ENCODE data around the gene CDH13.

Gene CDH13

DNA sequence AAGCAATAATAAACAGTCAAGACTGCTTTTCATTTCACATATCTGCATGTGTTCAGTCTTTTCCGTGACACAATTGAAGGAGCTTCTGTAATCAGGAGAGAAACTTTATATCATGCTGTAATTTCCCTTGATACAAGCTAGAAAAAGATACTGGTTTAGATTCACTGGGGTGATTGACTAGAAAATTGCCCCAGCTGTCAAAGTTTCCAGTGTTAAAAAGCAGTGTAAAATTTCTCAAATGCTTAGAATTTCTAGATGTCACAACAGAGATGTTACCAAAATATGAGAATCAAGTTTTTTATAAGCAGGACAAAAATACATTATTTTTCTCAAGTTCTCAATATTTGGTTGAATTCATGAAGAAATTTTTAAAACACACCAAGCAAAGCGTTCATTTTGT lies 888.6 kb downstream of the CDH13 start:
- DNase-seq = no peak
- ATAC-seq = no peak

DNA sequence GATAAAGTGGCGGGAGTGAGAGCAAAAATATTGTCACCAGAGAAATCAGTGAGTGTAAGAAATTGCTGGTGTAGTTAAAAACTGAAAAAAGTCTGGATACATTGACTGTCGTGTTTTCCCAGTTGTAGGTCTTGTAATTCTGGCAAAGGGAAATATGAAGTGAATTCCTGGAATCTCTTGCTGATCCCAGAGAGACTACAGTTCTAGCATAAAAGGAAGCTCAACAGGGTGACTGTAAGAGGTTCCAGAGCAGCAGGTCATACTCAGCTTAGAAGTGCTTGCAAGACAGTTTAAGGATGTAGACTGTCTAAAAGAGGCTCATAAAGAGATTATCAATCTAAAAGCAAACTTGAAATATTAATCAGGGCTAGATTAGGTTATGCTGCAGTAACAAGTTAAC lies 890.2 kb downstream of the CDH13 start:
- no peak for ATAC-seq
- DNase-seq = no peak

DNA sequence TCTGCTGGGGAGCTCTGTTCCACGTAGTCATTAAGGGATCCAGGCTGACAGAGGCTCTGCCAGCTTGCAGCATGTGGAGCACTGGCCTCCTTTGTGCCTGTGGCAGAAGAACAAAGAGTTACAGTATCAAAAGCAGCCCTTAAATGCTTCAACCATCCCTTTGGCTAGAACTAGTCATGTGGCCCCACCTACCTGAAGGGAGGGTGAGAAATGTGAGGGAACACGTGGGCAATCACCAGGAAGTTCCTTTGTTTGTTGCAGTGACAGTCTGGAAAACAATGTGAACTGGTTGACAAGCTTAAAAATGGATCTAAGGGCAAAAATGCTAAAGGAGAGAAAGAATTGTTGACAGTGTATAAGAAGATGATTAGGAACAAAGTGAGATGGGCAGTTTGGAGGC lies 890.6 kb downstream of the CDH13 start:
- DNase-seq (no peak), ATAC-seq (no peak)

DNA sequence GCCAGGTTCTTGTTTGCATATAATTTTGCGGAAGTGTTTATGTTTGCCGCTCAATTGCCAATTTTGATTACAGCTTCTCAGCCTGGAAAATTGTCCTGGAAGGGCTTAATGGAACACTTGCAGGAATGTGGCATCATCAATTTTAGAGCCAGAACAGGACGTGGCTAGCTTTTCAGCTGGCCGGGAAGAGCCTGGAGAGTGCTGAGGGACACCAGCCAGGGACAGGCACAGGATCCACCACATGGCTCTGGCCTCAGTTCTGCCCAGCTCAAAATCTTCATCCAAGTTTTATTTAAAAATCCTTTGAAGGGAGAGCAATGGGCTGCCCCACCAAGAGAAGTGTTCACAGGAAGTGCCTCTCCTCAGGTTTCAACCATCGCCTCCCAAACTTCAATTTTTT lies 893.8 kb downstream of the CDH13 start:
- ATAC-seq (no peak), DNase-seq (no peak)

DNA sequence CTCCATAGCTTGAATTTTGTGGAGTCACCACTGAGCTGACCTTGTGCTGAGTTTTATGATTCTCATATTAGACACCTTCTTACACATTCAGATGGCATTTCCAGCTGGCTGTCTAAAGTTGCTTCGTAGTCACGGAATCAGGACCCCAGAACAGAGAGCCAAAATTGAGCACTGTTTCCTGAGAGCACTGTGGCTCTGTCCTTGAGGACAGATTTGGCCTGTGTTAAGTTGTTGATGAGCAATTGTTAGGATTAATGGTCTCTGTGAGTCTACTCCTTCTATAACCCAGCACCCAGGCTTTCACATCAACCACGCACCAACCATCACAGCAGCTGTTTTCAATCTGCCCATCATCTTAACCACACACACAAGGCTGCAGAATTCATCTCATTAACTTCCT lies 903.5 kb downstream of the CDH13 start:
- no peak for DNase-seq
- ATAC-seq = no peak

DNA sequence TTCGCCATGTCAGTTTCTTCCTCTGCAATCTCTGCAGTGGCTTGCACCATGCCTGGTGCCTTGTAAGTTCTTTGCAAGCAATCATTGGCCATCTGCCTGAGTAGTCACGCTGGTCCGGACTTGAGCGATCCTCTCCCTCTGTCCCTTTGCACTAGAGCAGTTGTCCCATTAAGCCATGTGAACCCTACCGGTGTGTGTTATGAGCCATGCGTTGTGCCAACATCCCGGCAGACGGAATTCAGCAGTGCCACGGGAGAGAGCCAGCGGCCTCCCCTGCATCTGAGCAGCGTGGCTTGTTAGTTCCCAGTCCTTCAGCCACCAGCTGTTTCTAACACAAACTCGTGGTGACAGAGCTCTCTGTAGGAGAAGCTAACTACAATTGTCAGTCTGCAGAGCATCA lies 905.9 kb downstream of the CDH13 start:
- DNase-seq = no peak
- no peak for ATAC-seq

DNA sequence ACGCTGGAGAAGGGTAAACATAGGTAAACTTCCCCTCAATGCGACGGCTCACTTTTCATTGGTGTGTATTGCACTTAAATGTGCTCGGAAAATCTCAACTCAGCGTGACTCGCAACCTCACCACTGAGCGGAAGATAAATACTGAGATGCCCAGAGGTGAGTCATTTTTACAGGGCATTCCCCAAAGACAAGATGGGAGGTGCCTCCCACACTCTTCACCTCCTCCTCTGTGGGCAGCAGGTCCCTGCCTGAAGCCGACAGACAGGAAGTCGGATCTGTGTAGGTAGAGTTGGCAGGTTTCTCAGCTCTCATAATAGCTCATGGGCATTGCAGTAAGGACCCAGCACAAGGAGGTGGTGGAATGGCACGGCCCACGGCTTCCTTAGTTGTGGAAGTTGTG lies 906.4 kb downstream of the CDH13 start:
- DNase-seq = no peak

DNA sequence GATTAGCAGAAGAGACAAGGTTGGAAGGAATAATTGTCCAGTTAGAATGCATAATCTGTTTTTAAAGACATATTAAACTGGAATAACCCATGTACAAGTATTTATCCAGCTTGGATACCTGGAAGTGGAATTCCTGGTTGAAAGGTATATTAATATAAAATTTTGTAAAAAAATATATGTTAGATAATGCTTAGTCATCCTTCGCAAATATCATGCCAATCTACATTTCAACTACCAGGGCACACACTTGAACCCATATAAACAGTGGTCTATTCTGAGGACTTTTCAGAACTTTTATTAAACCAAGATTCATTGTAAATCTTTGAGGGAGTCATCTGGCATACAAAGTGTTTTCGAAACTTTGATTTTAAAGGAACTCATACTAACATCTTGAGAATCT lies 911.9 kb downstream of the CDH13 start:
- no peak for ATAC-seq
- DNase-seq = no peak

More for the DNA sequence above, 906.4 kb downstream of the CDH13 start:
- ATAC-seq = no peak

DNA sequence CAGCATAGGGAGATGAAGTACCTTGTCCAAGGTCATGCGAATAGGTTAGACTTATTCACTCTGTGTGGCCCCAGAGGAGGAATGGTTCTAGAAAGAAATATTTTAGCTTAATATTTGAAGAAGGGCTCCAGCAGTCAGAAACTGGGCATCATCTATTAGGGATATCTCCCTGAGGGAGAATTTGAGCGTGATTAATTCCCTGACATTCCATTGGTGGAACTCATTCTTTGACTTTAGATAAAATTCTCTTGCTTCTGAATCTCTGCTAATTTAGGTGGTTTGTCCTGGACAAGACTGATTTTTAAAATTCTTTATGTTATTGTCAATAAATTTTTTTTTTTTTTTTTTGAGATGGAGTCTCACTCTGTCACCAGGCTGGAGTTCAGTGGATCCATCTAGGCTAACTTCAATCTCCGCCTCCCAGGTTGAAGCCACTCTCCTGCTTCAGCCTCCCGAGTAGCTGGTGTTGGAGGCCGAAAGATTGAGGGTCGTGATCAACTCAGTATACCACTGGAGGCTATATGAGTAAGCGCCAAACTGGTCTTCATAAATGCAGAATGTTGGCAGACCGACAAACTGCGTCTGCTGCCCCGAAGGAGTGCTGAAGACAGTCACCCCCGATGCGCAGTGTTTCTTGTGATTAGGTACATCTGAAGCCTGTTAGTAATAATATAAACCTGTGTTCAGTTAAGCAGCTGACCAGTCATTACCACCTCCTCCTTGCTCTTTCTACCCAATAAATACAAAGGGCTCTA lies 913.1 kb downstream of the CDH13 start:
- ATAC-seq (no peak), DNase-seq (no peak)

DNA sequence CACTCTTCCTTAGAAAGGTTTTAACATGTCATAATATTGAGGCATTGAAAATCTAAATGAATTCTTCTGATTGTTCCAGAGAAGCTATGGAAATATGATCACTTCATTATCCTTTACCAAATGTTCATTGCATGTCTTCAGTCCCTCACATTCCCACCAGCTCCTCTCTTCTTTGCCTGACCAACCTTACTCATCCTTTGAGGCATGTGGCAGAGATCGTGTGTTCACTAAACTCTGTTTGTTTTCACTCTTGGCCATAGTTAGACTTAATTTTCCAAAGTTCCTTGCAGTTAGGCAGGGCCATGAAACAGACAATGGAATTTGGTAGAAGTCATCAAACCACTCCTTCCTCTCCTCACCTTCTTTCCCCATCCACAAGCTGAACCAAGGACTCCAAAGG lies 914.5 kb downstream of the CDH13 start:
- no peak for DNase-seq
- no peak for ATAC-seq

DNA sequence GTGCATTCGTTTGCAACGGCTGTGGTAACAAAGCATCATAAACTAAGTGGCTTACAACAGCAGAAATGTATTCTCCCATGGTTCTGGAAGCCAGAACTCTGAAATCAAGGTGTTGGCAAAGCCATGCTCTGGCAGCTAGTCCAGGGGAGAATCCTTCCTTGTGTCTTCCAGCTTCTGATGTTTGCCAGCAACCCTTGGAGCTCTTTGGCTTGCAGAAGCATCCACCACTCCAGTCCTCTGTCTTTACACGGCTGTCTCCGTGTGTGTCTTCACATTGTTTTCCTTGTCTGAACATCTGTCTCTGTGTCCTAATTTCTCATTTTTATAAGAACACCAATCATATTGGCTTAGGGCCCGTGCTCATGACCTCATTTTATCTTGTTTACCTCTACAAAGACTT lies 915.7 kb downstream of the CDH13 start:
- no peak for DNase-seq
- ATAC-seq = no peak

DNA sequence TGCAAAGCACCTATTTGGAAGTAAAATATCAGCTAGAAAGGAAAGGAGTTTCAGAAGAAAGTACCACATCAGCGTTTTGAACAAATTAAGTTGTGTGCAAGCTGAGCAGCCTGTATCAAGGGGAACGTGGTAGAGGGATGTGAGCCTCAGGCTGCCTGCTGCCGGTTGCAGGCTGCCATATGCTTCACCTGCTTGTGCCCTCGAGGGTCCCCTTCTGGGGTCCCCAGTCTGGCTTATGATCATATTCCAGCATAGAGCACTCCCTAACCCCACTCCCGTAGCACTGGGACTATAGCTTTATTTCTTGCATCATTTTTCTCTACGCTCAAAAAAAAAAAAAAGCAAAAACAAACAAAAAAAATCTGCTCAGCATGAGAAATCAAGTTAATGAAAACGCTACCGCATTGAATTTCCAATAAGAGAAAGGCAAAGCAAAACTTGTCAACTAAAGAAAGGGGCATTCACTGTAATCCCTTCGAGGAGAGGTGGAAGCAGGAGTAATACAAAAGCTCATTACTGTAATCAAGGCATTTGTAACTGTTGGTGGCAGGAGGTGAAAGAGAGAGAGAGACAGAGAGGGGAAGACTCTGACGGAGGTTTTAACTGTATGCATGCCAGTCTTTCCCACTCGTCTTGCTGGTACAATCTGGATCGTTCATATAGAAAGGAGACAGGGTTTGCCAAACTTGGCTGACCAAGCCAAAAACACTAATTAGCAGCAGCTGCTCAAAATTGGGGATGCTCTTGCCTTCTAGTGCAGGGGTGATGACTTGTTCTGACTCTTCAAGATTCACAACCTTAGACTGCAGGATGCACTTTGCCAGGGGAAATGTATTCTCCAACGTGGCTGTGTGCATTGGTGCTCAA lies 922.8 kb downstream of the CDH13 start:
- DNase-seq (no peak), ATAC-seq (no peak)

DNA sequence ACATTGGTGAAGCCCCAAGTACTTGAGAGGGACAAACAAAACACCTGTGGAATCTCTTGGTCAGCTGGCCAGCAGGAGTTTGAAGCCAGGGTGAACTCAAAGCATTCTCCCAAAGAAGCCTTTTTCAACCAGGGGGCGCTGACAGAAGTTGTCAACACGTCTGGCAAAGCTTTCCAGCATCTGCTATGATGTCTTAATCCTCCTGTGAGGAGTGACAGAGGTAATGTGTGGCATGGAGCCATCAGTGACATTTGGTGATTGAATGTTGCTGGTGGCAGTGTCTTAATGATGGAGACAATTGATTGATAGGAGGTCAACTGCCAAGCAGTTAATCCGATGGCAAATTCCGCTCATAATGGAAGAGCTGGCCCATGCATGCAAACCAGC lies 923.4 kb downstream of the CDH13 start:
- no peak for DNase-seq
- ATAC-seq = no peak

DNA sequence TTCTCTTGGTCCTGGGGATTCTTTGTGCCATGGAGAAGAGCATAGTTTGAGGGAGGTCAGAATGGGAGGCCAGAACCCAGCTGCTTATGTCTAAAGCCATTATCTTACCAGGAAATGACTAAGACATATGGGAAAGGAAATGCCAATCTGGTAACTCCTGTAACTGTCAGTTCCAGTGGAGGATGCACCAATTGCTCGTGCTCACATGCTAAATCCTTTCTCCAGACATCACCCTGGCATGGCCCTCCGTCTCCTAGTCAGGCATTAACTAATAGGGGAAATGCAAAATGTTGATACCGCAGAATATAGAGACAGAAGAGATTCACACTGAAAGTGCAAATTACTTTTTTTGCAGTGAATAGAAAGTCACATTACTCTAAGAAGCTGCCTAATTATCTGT lies 925.5 kb downstream of the CDH13 start:
- ATAC-seq = no peak
- DNase-seq = no peak

DNA sequence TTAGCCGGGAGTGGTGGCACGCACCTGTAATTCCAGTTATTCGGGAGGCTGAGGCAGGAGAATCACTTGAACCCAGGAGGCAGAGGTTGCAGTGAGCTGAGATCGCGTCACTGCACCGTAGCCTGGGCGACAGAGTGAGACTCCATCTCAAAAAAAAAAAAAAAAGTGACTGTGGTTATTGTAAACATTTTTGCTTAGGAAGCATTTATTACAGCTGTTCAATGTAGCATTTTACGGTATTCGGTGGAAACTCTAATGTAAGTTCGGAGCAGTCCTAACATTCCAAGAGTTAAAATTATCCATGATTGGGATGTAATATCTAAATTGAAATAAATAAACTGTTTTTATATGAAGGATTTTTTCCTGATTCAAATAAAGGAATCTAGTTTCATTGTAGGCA lies 926.2 kb downstream of the CDH13 start:
- DNase-seq (no peak), ATAC-seq (no peak)

DNA sequence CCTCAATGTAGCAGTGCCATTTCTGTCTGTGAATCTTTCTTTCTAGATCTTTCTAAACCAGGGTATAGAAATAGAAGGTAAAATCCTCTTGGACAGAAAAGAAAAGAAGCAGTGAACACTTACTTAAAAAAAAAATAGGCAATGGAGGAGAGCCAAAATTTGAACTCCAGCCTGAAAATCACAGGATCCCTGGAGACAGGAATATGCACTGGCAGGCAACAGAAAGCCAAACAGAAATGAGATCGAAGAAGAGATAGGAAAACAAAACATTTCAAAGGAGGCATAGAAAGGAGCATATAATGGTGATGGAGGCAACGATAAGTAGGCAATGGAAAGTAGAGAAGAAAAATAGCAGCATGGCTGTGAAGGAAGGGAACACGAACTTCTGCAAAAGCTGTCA lies 927.3 kb downstream of the CDH13 start:
- no peak for ATAC-seq
- no peak for DNase-seq

DNA sequence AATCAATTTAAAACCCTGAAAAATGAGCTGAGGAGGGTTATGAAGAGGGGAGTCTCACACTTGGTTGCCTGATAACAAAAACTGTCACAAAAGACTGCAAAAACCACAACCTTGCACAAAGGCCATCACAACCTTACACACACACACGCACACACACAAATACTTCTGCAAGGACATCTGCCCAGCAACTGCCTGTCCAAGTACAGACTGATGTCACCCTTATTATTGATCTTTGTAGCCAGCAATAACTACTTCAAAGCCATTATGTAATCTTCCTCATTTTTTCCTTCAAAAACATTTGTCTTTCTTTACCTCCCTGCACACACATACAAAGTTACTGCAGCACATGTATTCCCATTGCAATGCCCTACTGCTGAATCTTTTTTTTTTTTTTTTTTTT lies 927.8 kb downstream of the CDH13 start:
- ATAC-seq = no peak
- no peak for DNase-seq

DNA sequence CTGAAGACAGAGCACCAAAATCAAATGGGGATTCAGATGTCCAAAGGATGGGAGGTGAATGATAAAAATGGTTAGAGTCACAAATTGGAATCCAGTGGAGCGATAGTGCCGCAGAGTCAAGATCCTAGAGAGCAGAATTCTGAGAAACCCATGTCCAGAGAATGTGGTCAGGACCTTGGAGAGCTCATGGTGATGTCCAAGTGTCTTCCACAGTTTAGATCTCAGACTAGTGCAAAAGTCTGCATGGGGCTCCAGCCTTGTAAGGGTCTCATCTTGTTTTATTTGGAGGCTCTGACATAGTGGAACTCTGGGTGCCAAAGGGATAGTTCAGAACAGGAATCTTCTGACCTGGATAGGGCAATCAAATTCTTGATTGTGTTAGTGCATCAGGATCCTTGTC lies 935.1 kb downstream of the CDH13 start:
- DNase-seq = no peak
- ATAC-seq = no peak

DNA sequence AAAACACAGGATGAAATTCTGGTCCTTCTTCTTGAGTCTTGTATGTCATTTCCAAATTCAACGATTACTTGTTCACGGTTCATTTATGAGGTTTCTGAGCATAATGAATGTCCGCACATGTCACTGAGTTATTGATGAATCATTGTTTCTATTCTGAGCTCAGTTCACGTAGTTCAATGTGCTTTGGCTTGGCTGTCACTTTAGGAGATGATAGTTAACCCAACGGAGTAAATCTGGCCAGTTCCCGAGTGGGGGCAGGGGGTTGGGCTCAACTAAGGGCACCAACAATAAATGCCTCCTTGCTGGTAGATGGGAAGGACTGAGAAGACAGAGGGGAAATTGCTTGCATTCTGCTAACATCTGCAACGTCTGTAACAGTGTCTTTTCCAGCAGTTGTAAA lies 941.6 kb downstream of the CDH13 start:
- no peak for DNase-seq
- no peak for ATAC-seq

DNA sequence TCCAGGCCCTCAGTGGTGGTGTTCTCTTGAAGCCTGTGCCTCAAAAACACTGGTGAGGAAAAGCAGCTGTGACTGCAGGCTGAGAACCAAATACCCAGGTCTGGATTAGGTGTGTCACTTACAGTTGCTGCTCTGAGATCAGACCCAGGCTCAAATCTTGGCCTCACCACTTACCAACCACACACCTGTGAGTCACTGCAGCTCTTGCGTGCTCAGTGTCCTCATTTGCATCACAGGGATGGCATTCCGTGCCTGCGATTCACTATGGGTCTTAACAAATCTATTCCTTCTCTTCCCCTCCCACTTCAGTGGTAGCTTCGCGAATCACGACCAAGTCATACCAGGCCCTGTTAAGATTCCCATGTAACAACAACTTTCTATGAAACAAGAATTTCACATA lies 947.6 kb downstream of the CDH13 start:
- no peak for DNase-seq

DNA sequence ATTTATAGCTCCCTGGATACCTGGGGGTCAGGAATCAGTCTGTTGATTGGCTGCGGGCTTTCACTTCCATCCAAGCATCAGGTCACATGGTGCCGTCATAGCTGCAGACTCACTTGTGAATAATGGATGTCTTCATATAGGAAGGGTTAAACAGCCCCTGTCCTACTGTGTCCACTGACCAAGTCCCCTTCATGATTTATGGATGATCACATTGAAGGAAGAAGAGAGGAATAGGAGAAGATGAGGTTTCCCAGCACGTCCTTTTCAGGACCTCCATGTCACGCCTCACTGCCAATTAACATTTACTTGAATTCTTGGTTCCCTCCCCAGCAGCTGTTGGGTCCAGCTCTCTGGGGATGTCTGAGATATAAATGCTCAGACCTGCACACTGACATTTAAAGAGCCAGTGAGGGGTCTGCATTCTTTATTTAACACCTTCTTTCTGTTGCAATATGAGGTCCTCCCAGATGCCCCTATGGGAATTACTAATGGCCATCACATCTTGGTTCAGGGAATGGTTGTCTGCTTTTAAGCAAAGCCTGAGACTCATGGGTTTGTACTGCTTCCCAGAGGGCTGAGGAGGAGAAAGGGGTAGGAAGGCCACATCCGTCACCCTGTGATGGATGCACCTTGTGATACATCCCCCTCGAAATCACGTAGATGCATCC lies 950.4 kb downstream of the CDH13 start:
- ATAC-seq (no peak), DNase-seq (no peak)

More for the DNA sequence above, 947.6 kb downstream of the CDH13 start:
- ATAC-seq = no peak

DNA sequence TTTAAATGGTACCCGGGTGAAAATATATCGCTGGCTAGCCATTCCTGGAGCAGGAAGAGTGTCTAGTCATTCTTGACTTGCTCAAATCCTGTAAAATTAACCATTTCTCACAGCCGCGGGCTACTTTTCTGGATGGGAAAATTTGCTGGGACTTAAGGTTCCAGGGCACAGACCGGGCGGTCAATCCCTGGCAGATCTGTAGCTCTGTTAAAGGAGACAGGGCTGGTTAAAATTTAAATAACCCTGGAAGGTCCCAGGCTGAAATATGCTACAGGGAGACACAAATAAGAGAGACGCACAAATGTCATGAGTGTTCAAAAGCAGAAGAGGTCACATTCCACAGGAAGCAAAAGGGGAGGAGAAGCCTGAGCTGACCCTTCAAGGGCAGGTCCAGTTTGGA lies 951.4 kb downstream of the CDH13 start:
- DNase-seq (no peak), ATAC-seq (no peak)

DNA sequence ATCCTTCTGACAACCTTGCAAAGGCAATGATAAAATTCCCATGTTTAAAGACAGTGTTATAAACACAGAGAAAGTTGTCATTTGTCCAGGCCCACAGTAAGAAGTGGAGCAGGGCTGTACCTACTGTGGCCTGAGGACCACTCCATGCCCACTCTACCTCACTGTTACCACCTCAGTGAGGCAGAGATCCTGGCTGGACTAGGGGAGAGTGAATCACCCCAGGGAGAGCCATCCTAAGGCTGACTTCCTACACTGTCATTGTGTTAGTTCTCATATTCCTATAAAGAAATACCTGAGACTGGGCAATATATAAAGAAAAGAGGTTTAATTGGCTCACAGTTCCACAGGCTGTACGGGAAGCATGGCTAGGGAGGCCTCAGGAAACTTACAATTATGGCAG lies 952.3 kb downstream of the CDH13 start:
- DNase-seq = no peak
- no peak for ATAC-seq
